ENCODE results near the gene ACO1.
A peak's percentile ranks its signal among the peaks of the same experiment; 100 is the strongest.

Gene ACO1

GRCh38 chr9:32490601-32491000 is 106.2 kb downstream of the ACO1 start:
- H3K4me3 ChIP-seq (ENCODE audit: insufficient read depth in 1 of 2, low read depth in 1 of 2, low read length in 2 of 2) = no peak overlapping the region
- H2BK12ac ChIP-seq (ENCODE audit: low read length in 2 of 2) = no peak overlapping the region
- H3K36me3 ChIP-seq (ENCODE audit: control insufficient read depth in 1 of 2, insufficient read depth in 2 of 2, low read depth in 1 of 2, low read length in 2 of 2) = peaks cover 8 to 89% of the 10 kb centered on the region in 2 experiments
- H3K9me3 ChIP-seq (ENCODE audit: control insufficient read depth, low read length) = no peaks in the 10 kb centered on the region
- peaks cover 13% of the 10 kb centered on the region for H3K79me1 ChIP-seq (replicated peaks; ENCODE audit: low read length, poor library complexity, severe bottlenecking)
- DNase-seq = no peak
- H2AK5ac ChIP-seq (ENCODE audit: low read length, severe bottlenecking) = no peak overlapping the region
- no peaks in the 10 kb centered on the region for H3K4me1 ChIP-seq (ENCODE audit: control insufficient read depth, insufficient read depth, low read depth, low read length)
- H3K4ac ChIP-seq (ENCODE audit: low read depth in 1 of 2, low read length in 2 of 2) = no peak overlapping the region
- no peak overlapping the region for H2BK120ac ChIP-seq (ENCODE audit: low read depth, low read length)
- no peaks in the 10 kb centered on the region for H3K27me3 ChIP-seq (ENCODE audit: control insufficient read depth in 1 of 2, insufficient read depth in 1 of 2, low read length in 2 of 2)
- H3K27ac ChIP-seq (ENCODE audit: low read length, poor library complexity, severe bottlenecking) = no peak overlapping the region
- H4K91ac ChIP-seq (ENCODE audit: low read length) = no peak overlapping the region
- H2AFZ ChIP-seq (ENCODE audit: low read depth, low read length) = no peak overlapping the region
- no peak overlapping the region for H3K14ac ChIP-seq (ENCODE audit: low read length in 2 of 2)
- no peak overlapping the region for H3K4me2 ChIP-seq (ENCODE audit: low read length, poor library complexity, severe bottlenecking)
- H2BK5ac ChIP-seq (ENCODE audit: low read depth, low read length, poor library complexity, severe bottlenecking) = no peak overlapping the region
- no peak overlapping the region for H3K9ac ChIP-seq (ENCODE audit: low read length)
- no peak overlapping the region for H4K8ac ChIP-seq (ENCODE audit: low read length)
- H3K23ac ChIP-seq (ENCODE audit: low read length in 2 of 2) = no peak overlapping the region
- no peak overlapping the region for H3K18ac ChIP-seq (ENCODE audit: low read depth in 1 of 2, low read length in 2 of 2)
- no peak overlapping the region for H2BK15ac ChIP-seq (ENCODE audit: low read depth, poor library complexity, severe bottlenecking)
- WGBS = 96% methylated on average over 3 of the region's 3 CpGs

GRCh38 chr9:32497921-32498320 is 113.5 kb downstream of the ACO1 start:
- H2BK12ac ChIP-seq (ENCODE audit: low read length in 2 of 2) = no peak overlapping the region
- H3K4me1 ChIP-seq (ENCODE audit: control insufficient read depth, insufficient read depth, low read depth, low read length) = peaks cover 2% of the 10 kb centered on the region
- no peak overlapping the region for H4K8ac ChIP-seq (ENCODE audit: low read length)
- H3K36me3 ChIP-seq (ENCODE audit: control insufficient read depth in 1 of 2, insufficient read depth in 2 of 2, low read depth in 1 of 2, low read length in 2 of 2) = peaks cover 12 to 62% of the 10 kb centered on the region in 2 experiments
- H3K4me3 ChIP-seq (ENCODE audit: insufficient read depth in 1 of 2, low read depth in 1 of 2, low read length in 2 of 2) = no peak overlapping the region
- no peak overlapping the region for H3K14ac ChIP-seq (ENCODE audit: low read length in 2 of 2)
- H3K27me3 ChIP-seq (ENCODE audit: control insufficient read depth in 1 of 2, insufficient read depth in 1 of 2, low read length in 2 of 2) = no peaks in the 10 kb centered on the region
- no peak overlapping the region for H3K27ac ChIP-seq (ENCODE audit: low read length, poor library complexity, severe bottlenecking)
- H3K9ac ChIP-seq (ENCODE audit: low read length) = no peak overlapping the region
- no peak overlapping the region for H3K4me2 ChIP-seq (ENCODE audit: low read length, poor library complexity, severe bottlenecking)
- no peak overlapping the region for H2BK120ac ChIP-seq (ENCODE audit: low read depth, low read length)
- no peaks in the 10 kb centered on the region for H3K9me3 ChIP-seq (ENCODE audit: control insufficient read depth, low read length)
- H2BK15ac ChIP-seq (ENCODE audit: low read depth, poor library complexity, severe bottlenecking) = no peak overlapping the region
- no peak overlapping the region for H3K4ac ChIP-seq (ENCODE audit: low read depth in 1 of 2, low read length in 2 of 2)
- no peak for DNase-seq
- no peak overlapping the region for H4K91ac ChIP-seq (ENCODE audit: low read length)
- H3K79me1 ChIP-seq (replicated peaks; ENCODE audit: low read length, poor library complexity, severe bottlenecking) = peaks cover 12% of the 10 kb centered on the region
- no peak overlapping the region for H2AK5ac ChIP-seq (ENCODE audit: low read length, severe bottlenecking)
- no peak overlapping the region for H2BK5ac ChIP-seq (ENCODE audit: low read depth, low read length, poor library complexity, severe bottlenecking)
- H3K18ac ChIP-seq (ENCODE audit: low read depth in 1 of 2, low read length in 2 of 2) = no peak overlapping the region
- no peak overlapping the region for H3K23ac ChIP-seq (ENCODE audit: low read length in 2 of 2)
- no peak overlapping the region for H2AFZ ChIP-seq (ENCODE audit: low read depth, low read length)

- DNase-seq = peak; percentile 63
- H3K36me3 ChIP-seq (ENCODE audit: control insufficient read depth in 1 of 2, insufficient read depth in 2 of 2, low read depth in 1 of 2, low read length in 2 of 2) = peaks cover 16 to 50% of the 10 kb centered on the region in 2 experiments
- H3K27me3 ChIP-seq (ENCODE audit: control insufficient read depth in 1 of 2, insufficient read depth in 1 of 2, low read length in 2 of 2) = no peaks in the 10 kb centered on the region
- no peak overlapping the region for H3K4me3 ChIP-seq (ENCODE audit: insufficient read depth in 1 of 2, low read depth in 1 of 2, low read length in 2 of 2)
- peak overlapping the region; percentile 39 for H2BK5ac ChIP-seq (ENCODE audit: low read depth, low read length, poor library complexity, severe bottlenecking)
- H2AFZ ChIP-seq (ENCODE audit: low read depth, low read length) = no peak overlapping the region
- H4K8ac ChIP-seq (ENCODE audit: low read length) = no peak overlapping the region
- peak overlapping the region; percentile 94 for H3K27ac ChIP-seq (ENCODE audit: low read length, poor library complexity, severe bottlenecking)
- H3K9me3 ChIP-seq (ENCODE audit: control insufficient read depth, low read length) = no peaks in the 10 kb centered on the region
- H3K4me2 ChIP-seq (ENCODE audit: low read length, poor library complexity, severe bottlenecking) = no peak overlapping the region
- no peak overlapping the region for H3K4ac ChIP-seq (ENCODE audit: low read depth in 1 of 2, low read length in 2 of 2)
- H3K9ac ChIP-seq (ENCODE audit: low read length) = peak overlapping the region; percentile 44
- H4K91ac ChIP-seq (ENCODE audit: low read length) = no peak overlapping the region
- peak overlapping the region; percentile 15 for H2AK5ac ChIP-seq (ENCODE audit: low read length, severe bottlenecking)
- H3K23ac ChIP-seq (ENCODE audit: low read length in 2 of 2) = no peak overlapping the region
- H2BK15ac ChIP-seq (ENCODE audit: low read depth, poor library complexity, severe bottlenecking) = no peak overlapping the region
- H3K79me1 ChIP-seq (replicated peaks; ENCODE audit: low read length, poor library complexity, severe bottlenecking) = peaks cover 21% of the 10 kb centered on the region
- H2BK120ac ChIP-seq (ENCODE audit: low read depth, low read length) = no peak overlapping the region
- H3K18ac ChIP-seq (ENCODE audit: low read depth in 1 of 2, low read length in 2 of 2) = no peak overlapping the region
- H3K4me1 ChIP-seq (ENCODE audit: control insufficient read depth, insufficient read depth, low read depth, low read length) = peaks cover 2% of the 10 kb centered on the region
- H2BK12ac ChIP-seq (ENCODE audit: low read length in 2 of 2) = no peak overlapping the region
- H3K14ac ChIP-seq (ENCODE audit: low read length in 2 of 2) = no peak overlapping the region
- WGBS = 78% methylated on average over 1 of the region's 2 CpGs
Measured at GRCh38 chr9:32500768-32501167, 116.3 kb downstream of the ACO1 start.

- Histone ChIP-seq H2BK5ac (ENCODE audit: low read depth, low read length, poor library complexity, severe bottlenecking) (no peak overlapping the region), H3K9ac (ENCODE audit: low read length) (no peak overlapping the region), H2BK15ac (ENCODE audit: low read depth, poor library complexity, severe bottlenecking) (no peak overlapping the region), H3K14ac (ENCODE audit: low read length in 2 of 2) (no peak overlapping the region), H3K4me3 (ENCODE audit: insufficient read depth in 1 of 2, low read depth in 1 of 2, low read length in 2 of 2) (no peak overlapping the region), H3K4ac (ENCODE audit: low read depth in 1 of 2, low read length in 2 of 2) (no peak overlapping the region), H3K79me1 (replicated peaks; ENCODE audit: low read length, poor library complexity, severe bottlenecking) (peaks cover 21% of the 10 kb centered on the region), H2AFZ (ENCODE audit: low read depth, low read length) (no peak overlapping the region), H3K27ac (ENCODE audit: low read length, poor library complexity, severe bottlenecking) (no peak overlapping the region), H4K91ac (ENCODE audit: low read length) (no peak overlapping the region), H3K4me2 (ENCODE audit: low read length, poor library complexity, severe bottlenecking) (no peak overlapping the region), H3K23ac (ENCODE audit: low read length in 2 of 2) (no peak overlapping the region), H4K8ac (ENCODE audit: low read length) (no peak overlapping the region), H3K18ac (ENCODE audit: low read depth in 1 of 2, low read length in 2 of 2) (no peak overlapping the region), H2BK12ac (ENCODE audit: low read length in 2 of 2) (no peak overlapping the region), H3K27me3 (ENCODE audit: control insufficient read depth in 1 of 2, insufficient read depth in 1 of 2, low read length in 2 of 2) (no peaks in the 10 kb centered on the region), H3K4me1 (ENCODE audit: control insufficient read depth, insufficient read depth, low read depth, low read length) (peaks cover 2% of the 10 kb centered on the region), H3K9me3 (ENCODE audit: control insufficient read depth, low read length) (no peaks in the 10 kb centered on the region), H2AK5ac (ENCODE audit: low read length, severe bottlenecking) (no peak overlapping the region), H2BK120ac (ENCODE audit: low read depth, low read length) (no peak overlapping the region), H3K36me3 (ENCODE audit: control insufficient read depth in 1 of 2, insufficient read depth in 2 of 2, low read depth in 1 of 2, low read length in 2 of 2) (peaks cover 16 to 39% of the 10 kb centered on the region in 2 experiments)
- no peak for DNase-seq
- 100% methylated on average over 1 of the region's 1 CpG for WGBS
Measured at GRCh38 chr9:32501868-32502267, 117.4 kb downstream of the ACO1 start.
